Measurements from ENCODE around the gene NFATC3. TPM values are rescaled to one million over a fixed set of nuclear protein-coding genes. Genes with fewer than 3 reads are reported as not detected.
A peak's percentile ranks its signal among the peaks of the same experiment; 100 is the strongest.

NFATC3 gene
- total RNA-seq, 4 donors from 2014 or later = 67.7 to 107 (median 71.7) TPM

DNA sequence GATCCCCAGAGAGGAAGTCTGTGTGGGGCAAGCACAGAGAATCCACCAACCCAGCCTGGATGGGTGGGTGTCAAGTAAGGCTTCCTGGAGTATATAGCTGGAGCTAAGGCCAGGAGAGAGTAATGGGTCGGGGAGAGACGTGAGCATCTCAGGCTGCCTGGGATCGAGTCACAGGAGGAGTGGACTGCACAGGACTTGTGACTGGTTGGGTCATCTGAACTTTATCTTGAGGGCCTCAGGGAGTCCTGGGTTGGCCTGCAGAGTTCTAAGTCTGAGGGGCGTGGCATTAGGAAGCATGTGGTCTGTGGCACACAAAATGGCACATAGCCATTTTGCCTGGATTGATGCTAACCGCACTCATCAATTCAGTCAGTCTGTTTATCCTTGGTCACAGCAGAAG lies 161.5 kb downstream of the NFATC3 start:
- no peak for DNase-seq
- H3K36me3 ChIP-seq = peaks cover 7 to 9% of the 10 kb centered on the region in 2 donors
- H3K27me3 ChIP-seq = no peaks in the 10 kb centered on the region
- 82 to 87% methylated on average over 5 of the region's 5 CpGs for WGBS, 2 donors
- TF ChIP-seq POLR2A (IDR thresholded peaks at IDR 0.05) = no peak
- TF ChIP-seq, protein P1, sequence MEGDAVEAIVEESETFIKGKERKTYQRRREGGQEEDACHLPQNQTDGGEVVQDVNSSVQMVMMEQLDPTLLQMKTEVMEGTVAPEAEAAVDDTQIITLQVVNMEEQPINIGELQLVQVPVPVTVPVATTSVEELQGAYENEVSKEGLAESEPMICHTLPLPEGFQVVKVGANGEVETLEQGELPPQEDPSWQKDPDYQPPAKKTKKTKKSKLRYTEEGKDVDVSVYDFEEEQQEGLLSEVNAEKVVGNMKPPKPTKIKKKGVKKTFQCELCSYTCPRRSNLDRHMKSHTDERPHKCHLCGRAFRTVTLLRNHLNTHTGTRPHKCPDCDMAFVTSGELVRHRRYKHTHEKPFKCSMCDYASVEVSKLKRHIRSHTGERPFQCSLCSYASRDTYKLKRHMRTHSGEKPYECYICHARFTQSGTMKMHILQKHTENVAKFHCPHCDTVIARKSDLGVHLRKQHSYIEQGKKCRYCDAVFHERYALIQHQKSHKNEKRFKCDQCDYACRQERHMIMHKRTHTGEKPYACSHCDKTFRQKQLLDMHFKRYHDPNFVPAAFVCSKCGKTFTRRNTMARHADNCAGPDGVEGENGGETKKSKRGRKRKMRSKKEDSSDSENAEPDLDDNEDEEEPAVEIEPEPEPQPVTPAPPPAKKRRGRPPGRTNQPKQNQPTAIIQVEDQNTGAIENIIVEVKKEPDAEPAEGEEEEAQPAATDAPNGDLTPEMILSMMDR (IDR thresholded peaks at IDR 0.05) = no peak
- no peaks in the 10 kb centered on the region for H3K9me3 ChIP-seq
- intact Hi-C loops (cut with DNase I) = loop anchor here (10.0 kb wide), 1 partner anchor 258 kb away; no protein-coding TSS in a partner anchor
- H3K4me3 ChIP-seq (replicated peaks in 1 of 3) = no peak overlapping the region
- no peak overlapping the region for H3K27ac ChIP-seq
- H3K4me1 ChIP-seq = peaks cover 22 to 26% of the 10 kb centered on the region in 2 donors

DNA sequence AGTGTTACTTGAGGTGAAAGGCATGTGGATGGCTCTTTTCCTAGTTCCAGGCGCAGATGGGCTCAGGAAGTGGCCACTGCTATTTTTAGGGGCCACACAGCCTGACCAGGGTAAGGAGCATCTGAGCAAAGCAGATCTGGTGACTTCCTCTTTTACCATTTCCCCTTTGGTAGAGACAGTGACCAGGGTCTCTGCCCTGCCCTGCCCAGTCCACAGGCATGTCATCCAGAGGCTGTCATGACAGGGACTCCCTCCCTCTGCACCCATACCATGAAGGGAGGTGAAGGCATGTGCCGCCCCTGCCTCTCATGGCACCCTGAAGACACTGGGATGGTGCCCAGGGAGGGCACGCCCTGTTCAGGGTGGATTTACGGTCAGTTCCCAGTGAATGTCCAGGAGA lies 162.2 kb downstream of the NFATC3 start:
- DNase-seq = no peak
- H3K4me3 ChIP-seq (replicated peaks in 1 of 3) = no peak overlapping the region
- intact Hi-C loops (cut with DNase I) = loop anchor here (10.0 kb wide), 1 partner anchor 257 kb away; no protein-coding TSS in a partner anchor
- H3K4me1 ChIP-seq = peaks cover 22 to 26% of the 10 kb centered on the region in 2 donors
- no peaks in the 10 kb centered on the region for H3K9me3 ChIP-seq
- no peaks in the 10 kb centered on the region for H3K27me3 ChIP-seq
- peaks cover 7 to 13% of the 10 kb centered on the region in 2 donors for H3K36me3 ChIP-seq
- TF ChIP-seq POLR2A (IDR thresholded peaks at IDR 0.05) = no peak
- TF ChIP-seq, protein P1 (IDR thresholded peaks at IDR 0.05) = no peak
- WGBS, 2 donors = 92% methylated on average over 4 of the region's 4 CpGs
- peak overlapping the region in 2 of 3 donors; percentile 29 to 33 for H3K27ac ChIP-seq

DNA sequence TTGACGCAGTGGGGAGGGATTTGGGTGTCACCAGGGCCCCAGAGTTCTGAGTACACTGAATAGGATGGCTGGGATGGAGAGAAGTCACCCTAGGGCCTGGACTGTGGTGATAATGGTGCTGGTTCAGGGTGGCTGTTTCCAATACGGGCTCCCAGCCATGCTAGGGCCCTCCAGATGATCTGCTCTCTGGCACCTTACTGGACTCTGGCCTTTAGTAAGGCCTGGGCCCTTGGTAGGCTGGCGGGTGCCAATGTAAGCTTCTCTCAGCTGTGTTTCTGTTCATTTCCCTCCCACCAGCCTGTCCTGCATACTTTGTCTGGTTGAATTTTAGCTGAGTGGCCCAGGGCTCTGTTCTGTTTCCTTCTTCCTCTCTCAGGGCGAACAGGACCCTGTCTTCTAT lies 162.8 kb downstream of the NFATC3 start:
- intact Hi-C loops (cut with DNase I) = loop anchor here (10.0 kb wide), 1 partner anchor 257 kb away; no protein-coding TSS in a partner anchor
- peaks cover 22 to 26% of the 10 kb centered on the region in 2 donors for H3K4me1 ChIP-seq
- DNase-seq = no peak
- 84 to 99% methylated on average over 4 of the region's 4 CpGs for WGBS, 2 donors
- peaks cover 7 to 17% of the 10 kb centered on the region in 2 donors for H3K36me3 ChIP-seq
- H3K27me3 ChIP-seq = no peaks in the 10 kb centered on the region
- H3K27ac ChIP-seq = peak overlapping the region in 1 of 3 donors; percentile 33
- no peak for TF ChIP-seq POLR2A (IDR thresholded peaks at IDR 0.05)
- TF ChIP-seq, protein P1 (IDR thresholded peaks at IDR 0.05) = no peak
- no peaks in the 10 kb centered on the region for H3K9me3 ChIP-seq
- no peak overlapping the region for H3K4me3 ChIP-seq (replicated peaks in 1 of 3)

DNA sequence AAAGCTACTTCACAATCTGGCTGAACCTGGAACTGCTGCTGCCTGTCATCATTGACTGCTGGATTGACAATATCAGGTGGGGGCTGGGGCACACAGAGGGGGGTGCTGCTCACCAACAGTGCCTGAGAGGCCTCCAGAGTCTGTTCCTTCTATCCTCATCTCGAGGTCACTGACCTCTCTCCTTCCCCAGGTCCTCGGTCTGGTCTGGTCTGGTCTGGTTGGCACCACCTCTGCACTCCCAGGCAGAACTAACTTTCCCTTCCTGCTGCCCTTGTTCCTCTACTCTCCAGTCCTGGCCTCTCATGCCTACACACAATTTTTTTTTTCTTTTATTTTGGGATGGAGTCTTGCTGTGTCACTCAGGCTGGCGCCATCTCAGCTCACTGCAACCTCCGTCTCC lies 164.2 kb downstream of the NFATC3 start:
- H3K36me3 ChIP-seq = peaks cover 8 to 20% of the 10 kb centered on the region in 2 donors

DNA sequence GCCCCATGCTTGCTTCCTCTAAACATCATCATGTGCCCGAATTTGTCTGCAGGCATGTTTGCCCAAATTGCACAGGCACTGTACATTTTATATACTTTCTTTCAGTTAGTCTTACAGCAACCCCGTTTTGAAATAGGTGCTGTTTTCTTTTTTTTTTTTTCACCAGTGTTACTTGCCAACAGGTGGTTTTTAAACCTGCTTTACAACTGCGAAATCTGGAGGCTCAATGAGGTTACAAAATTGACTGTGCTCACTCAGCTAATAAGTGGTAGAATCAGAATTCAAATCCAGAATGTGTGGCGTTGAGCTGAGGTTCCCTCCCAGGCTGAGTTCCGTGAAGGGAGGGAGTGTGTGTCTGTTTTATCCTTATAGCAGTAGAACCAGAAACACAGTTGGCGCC lies 165.8 kb downstream of the NFATC3 start:
- no peak overlapping the region for H3K4me3 ChIP-seq (replicated peaks in 1 of 3)
- no peaks in the 10 kb centered on the region for H3K9me3 ChIP-seq
- WGBS, 2 donors = 91 to 96% methylated on average over 6 of the region's 6 CpGs
- H3K27ac ChIP-seq = no peak overlapping the region
- intact Hi-C loops (cut with DNase I) = no loop called here
- no peak for DNase-seq
- no peaks in the 10 kb centered on the region for H3K27me3 ChIP-seq
- H3K4me1 ChIP-seq = peaks cover 12 to 14% of the 10 kb centered on the region in 2 donors
- TF ChIP-seq, protein P1 (IDR thresholded peaks at IDR 0.05) = no peak
- no peak for TF ChIP-seq POLR2A (IDR thresholded peaks at IDR 0.05)
- peaks cover 22 to 26% of the 10 kb centered on the region in 2 donors for H3K36me3 ChIP-seq

More for the DNA sequence above, 164.2 kb downstream of the NFATC3 start:
- intact Hi-C loops (cut with DNase I) = loop anchor here (10.0 kb wide), 1 partner anchor 255 kb away; no protein-coding TSS in a partner anchor
- H3K4me1 ChIP-seq = peaks cover 20 to 22% of the 10 kb centered on the region in 2 donors
- no peak overlapping the region for H3K4me3 ChIP-seq (replicated peaks in 1 of 3)
- no peak for TF ChIP-seq POLR2A (IDR thresholded peaks at IDR 0.05)
- TF ChIP-seq, protein P1 (IDR thresholded peaks at IDR 0.05) = no peak
- 88 to 91% methylated on average over 4 of the region's 4 CpGs for WGBS, 2 donors
- no peaks in the 10 kb centered on the region for H3K27me3 ChIP-seq
- H3K27ac ChIP-seq = no peak overlapping the region
- DNase-seq = no peak
- H3K9me3 ChIP-seq = no peaks in the 10 kb centered on the region
